H9 (cell line): ENCODE data around the gene PPFIBP2. TPM values are rescaled to one million over a fixed set of nuclear protein-coding genes. Genes with fewer than 3 reads are reported as not detected.

Source experiments
- DNase-seq: peaks from one replicate; pipeline ENCODE4 v3.0.0-alpha.2; 2017
- H2AFZ ChIP-seq: one replicate; pipeline ENCODE4 v1.6.1; 2013; ENCODE audit warnings: mild to moderate bottlenecking, low read length, control low read depth, moderate library complexity
- H2AK5ac ChIP-seq: 2 replicates; pipeline ENCODE4 v1.6.1; 2013; ENCODE audit warnings: low read length, control low read depth, mixed read lengths; ENCODE audit not compliant: insufficient read length
- H2BK120ac ChIP-seq: one replicate; pipeline ENCODE4 v1.6.1; 2013; ENCODE audit warnings: low read depth, mild to moderate bottlenecking, low read length, control low read depth, inconsistent platforms; ENCODE audit not compliant: poor library complexity, severe bottlenecking
- H2BK12ac ChIP-seq: 2 replicates; pipeline ENCODE4 v1.6.1; 2013; ENCODE audit warnings: low read length, control low read depth, mixed read lengths, low read depth; ENCODE audit not compliant: insufficient read length
- H2BK15ac ChIP-seq: 2 replicates; pipeline ENCODE4 v1.6.1; 2013; ENCODE audit warnings: low read depth, low read length, control low read depth
- H2BK20ac ChIP-seq: one replicate; pipeline ENCODE4 v1.6.1; 2013; ENCODE audit warnings: low read depth, mild to moderate bottlenecking, low read length, control low read depth, inconsistent platforms; ENCODE audit not compliant: poor library complexity, severe bottlenecking
- H2BK5ac ChIP-seq: 2 replicates; pipeline ENCODE4 v1.6.1; 2013; ENCODE audit warnings: low read length, control low read depth, mixed read lengths; ENCODE audit not compliant: insufficient read length
- H3K14ac ChIP-seq: 2 replicates; pipeline ENCODE4 v1.6.1; 2013; ENCODE audit warnings: low read length, control low read depth; ENCODE audit not compliant: insufficient read depth
- H3K18ac ChIP-seq: 2 replicates; pipeline ENCODE4 v1.6.1; 2013; ENCODE audit warnings: low read depth, mild to moderate bottlenecking, mixed read lengths, low read length, control low read depth; ENCODE audit not compliant: insufficient read length
- H3K23ac ChIP-seq: 2 replicates; pipeline ENCODE4 v1.6.1; 2013; ENCODE audit warnings: low read length, control low read depth, mixed read lengths, low read depth; ENCODE audit not compliant: insufficient read length
- H3K23me2 ChIP-seq: 2 replicates; pipeline ENCODE4 v1.6.1; 2013; ENCODE audit warnings: low read depth, mild to moderate bottlenecking, mixed read lengths, low read length, control low read depth; ENCODE audit not compliant: insufficient read length, poor library complexity, severe bottlenecking
- H3K27ac ChIP-seq: 2 replicates; pipeline ENCODE4 v1.5.1; 2013; ENCODE audit warnings: low read length, control low read depth, mixed read lengths, low read depth; ENCODE audit not compliant: insufficient read length
- H3K27me3 ChIP-seq: 2 replicates; pipeline ENCODE4 v1.6.1; 2013; ENCODE audit warnings: low read length, control low read depth, inconsistent platforms; ENCODE audit not compliant: insufficient read depth
- H3K4ac ChIP-seq: 2 replicates; pipeline ENCODE4 v1.6.1; 2013; ENCODE audit warnings: low read depth, mild to moderate bottlenecking, control low read depth, inconsistent platforms, low read length, moderate library complexity
- H3K4me1 ChIP-seq: 2 replicates; pipeline ENCODE4 v1.6.1; 2013; ENCODE audit warnings: low read length, control low read depth, inconsistent platforms; ENCODE audit not compliant: insufficient read depth
- H3K4me2 ChIP-seq: 2 replicates; pipeline ENCODE4 v1.6.1; 2013; ENCODE audit warnings: low read length, control low read depth, mixed read lengths; ENCODE audit not compliant: insufficient read length, insufficient read depth
- H3K56ac ChIP-seq: 2 replicates; pipeline ENCODE4 v1.6.1; 2013; ENCODE audit warnings: low read depth, mild to moderate bottlenecking, mixed read lengths, low read length, control low read depth; ENCODE audit not compliant: insufficient read length
- H3K79me1 ChIP-seq: 2 replicates; pipeline ENCODE4 v1.6.1; 2013; ENCODE audit warnings: low read depth, mild to moderate bottlenecking, moderate library complexity, low read length, control low read depth, inconsistent platforms; ENCODE audit not compliant: insufficient read depth, poor library complexity, severe bottlenecking
- H3K79me2 ChIP-seq: 2 replicates; pipeline ENCODE4 v1.6.1; 2013; ENCODE audit warnings: low read length, control low read depth, inconsistent platforms; ENCODE audit not compliant: insufficient read depth
- H3K9ac ChIP-seq: 2 replicates; pipeline ENCODE4 v1.6.1; 2013; ENCODE audit warnings: low read length, control low read depth, mixed read lengths; ENCODE audit not compliant: insufficient read length; ENCODE audit errors: extremely low read depth
- H3K9me3 ChIP-seq: one replicate; pipeline ENCODE4 v1.6.1; 2013; ENCODE audit warnings: low read depth, low read length, inconsistent platforms; ENCODE audit not compliant: control insufficient read depth
- H3T11ph ChIP-seq: one replicate; pipeline ENCODE4 v1.6.1; 2013; ENCODE audit warnings: mild to moderate bottlenecking, low read length, control low read depth, inconsistent platforms
- H4K20me1 ChIP-seq: one replicate; pipeline ENCODE4 v1.6.1; 2013; ENCODE audit not compliant: control insufficient read depth, insufficient read length, insufficient read depth
- H4K5ac ChIP-seq: 2 replicates; pipeline ENCODE4 v1.6.1; 2013; ENCODE audit warnings: low read depth, mild to moderate bottlenecking, mixed read lengths, low read length, control low read depth; ENCODE audit not compliant: insufficient read length
- H4K8ac ChIP-seq: replicated peaks from 2 replicates; pipeline ENCODE4 v1.6.1; 2013; ENCODE audit warnings: low read length, control low read depth, mixed read lengths, low read depth; ENCODE audit not compliant: insufficient read length
- H4K91ac ChIP-seq: 2 replicates; pipeline ENCODE4 v1.6.1; 2013; ENCODE audit warnings: low read depth, mild to moderate bottlenecking, moderate library complexity, mixed read lengths, low read length, control low read depth; ENCODE audit not compliant: insufficient read length
- H3K27ac Mint-ChIP-seq, 3 experiments: 2 replicates in 2 of 3; 3 replicates in 1 of 3; pipeline ENCODE4 v1.8.0; 2020 to 2021; ENCODE audit warnings: mixed read lengths in 3 of 3, mild to moderate bottlenecking in 1 of 3, moderate library complexity in 1 of 3
- H3K27me3 Mint-ChIP-seq: 2 replicates; pipeline ENCODE4 v1.8.0; 2021; ENCODE audit warnings: low read depth, mild to moderate bottlenecking, moderate library complexity, mixed read lengths
- H3K36me3 Mint-ChIP-seq, 3 experiments: 2 replicates in 2 of 3; 3 replicates in 1 of 3; pipeline ENCODE4 v1.8.0; 2020 to 2021; ENCODE audit warnings: low read depth in 3 of 3, mixed read lengths in 3 of 3; ENCODE audit not compliant: insufficient read depth in 1 of 3
- H3K4me1 Mint-ChIP-seq, 2 experiments: 2 replicates each; pipeline ENCODE4 v1.8.0; 2020; ENCODE audit warnings: mixed read lengths in 2 of 2
- H3K4me3 Mint-ChIP-seq, 2 experiments: 2 replicates in 1 of 2; 3 replicates in 1 of 2; pipeline ENCODE4 v1.8.0; 2020 to 2021; ENCODE audit warnings: mild to moderate bottlenecking in 2 of 2, mixed read lengths in 2 of 2, moderate library complexity in 1 of 2
- H3K9me3 Mint-ChIP-seq, 2 experiments: 2 replicates in 1 of 2; 3 replicates in 1 of 2; pipeline ENCODE4 v1.8.0; 2020; ENCODE audit warnings: mild to moderate bottlenecking in 2 of 2, mixed read lengths in 2 of 2, moderate library complexity in 1 of 2
- WGBS: extraction: QIAGEN DNeasy Blood & Tissue Kit; methylation state at CpG from one replicate; pipeline ENCODE4 v1.1.7; 2013; ENCODE audit warnings: missing lambda C conversion rate, low lambda C conversion rate, mixed read lengths; ENCODE audit not compliant: insufficient read length; ENCODE audit errors: extremely low coverage; 5-methylcytosine and 5-hydroxymethylcytosine counted together
- total RNA-seq: library from RNA; stranded (reverse); gene quantifications from 2 replicates; pipeline ENCODE4 v1.2.1, GENCODE V29; 2021
- TF ChIP-seq, protein P1 (sequence below): fragments of 200-600 bp; sonication (generic); conservative IDR thresholded peaks from 3 replicates; pipeline ENCODE4 v1.8.0; 2021; ENCODE audit warnings: antibody characterized with exemption, mild to moderate bottlenecking

The PPFIBP2 gene
- total RNA-seq, 1 experiment from 2014 or later = 8.3 TPM

DNA sequence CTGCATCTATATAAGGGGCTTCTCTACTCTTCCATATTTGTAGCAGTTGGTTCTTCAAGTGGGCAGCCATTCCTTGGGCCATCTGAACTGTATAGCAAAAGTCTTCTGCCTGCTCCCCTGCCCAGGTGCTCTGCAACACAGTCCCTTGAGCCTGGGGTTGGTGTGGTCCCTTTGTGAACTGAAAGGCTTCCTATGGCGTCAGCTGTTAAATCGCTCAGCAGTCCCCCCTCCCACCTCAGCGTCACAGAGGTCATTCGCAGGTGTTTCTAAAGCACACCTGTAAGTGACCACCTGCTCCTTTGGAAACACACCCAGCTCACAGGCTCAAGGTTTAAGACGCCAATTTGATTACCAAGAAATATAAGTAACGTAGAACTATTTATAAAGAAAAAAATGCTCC, 122.6 kb downstream of the PPFIBP2 start:
- no peaks in the 10 kb centered on the region for H3K23me2 ChIP-seq
- no peak overlapping the region for H2AK5ac ChIP-seq
- H3K56ac ChIP-seq = no peak overlapping the region
- H4K20me1 ChIP-seq = no peaks in the 10 kb centered on the region
- no peaks in the 10 kb centered on the region for H3K4me1 ChIP-seq
- no peak overlapping the region for H3K18ac ChIP-seq
- no peak overlapping the region for H4K8ac ChIP-seq
- H3K14ac ChIP-seq = no peak overlapping the region
- H3K79me1 ChIP-seq = no peaks in the 10 kb centered on the region
- no CpG with 5 or more reads among the region's 6 CpGs for WGBS
- no peak for DNase-seq
- H3K27me3 Mint-ChIP-seq = no peaks in the 10 kb centered on the region
- no peak overlapping the region for H3K4me3 Mint-ChIP-seq
- H3K4ac ChIP-seq = no peak overlapping the region
- H2BK20ac ChIP-seq = no peak overlapping the region
- H3K79me2 ChIP-seq = no peaks in the 10 kb centered on the region
- no peak overlapping the region for H3K27ac Mint-ChIP-seq
- H3K27ac ChIP-seq = no peak overlapping the region
- TF ChIP-seq, protein P1, sequence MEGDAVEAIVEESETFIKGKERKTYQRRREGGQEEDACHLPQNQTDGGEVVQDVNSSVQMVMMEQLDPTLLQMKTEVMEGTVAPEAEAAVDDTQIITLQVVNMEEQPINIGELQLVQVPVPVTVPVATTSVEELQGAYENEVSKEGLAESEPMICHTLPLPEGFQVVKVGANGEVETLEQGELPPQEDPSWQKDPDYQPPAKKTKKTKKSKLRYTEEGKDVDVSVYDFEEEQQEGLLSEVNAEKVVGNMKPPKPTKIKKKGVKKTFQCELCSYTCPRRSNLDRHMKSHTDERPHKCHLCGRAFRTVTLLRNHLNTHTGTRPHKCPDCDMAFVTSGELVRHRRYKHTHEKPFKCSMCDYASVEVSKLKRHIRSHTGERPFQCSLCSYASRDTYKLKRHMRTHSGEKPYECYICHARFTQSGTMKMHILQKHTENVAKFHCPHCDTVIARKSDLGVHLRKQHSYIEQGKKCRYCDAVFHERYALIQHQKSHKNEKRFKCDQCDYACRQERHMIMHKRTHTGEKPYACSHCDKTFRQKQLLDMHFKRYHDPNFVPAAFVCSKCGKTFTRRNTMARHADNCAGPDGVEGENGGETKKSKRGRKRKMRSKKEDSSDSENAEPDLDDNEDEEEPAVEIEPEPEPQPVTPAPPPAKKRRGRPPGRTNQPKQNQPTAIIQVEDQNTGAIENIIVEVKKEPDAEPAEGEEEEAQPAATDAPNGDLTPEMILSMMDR = no peak
- no peak overlapping the region for H3K9ac ChIP-seq
- H2BK15ac ChIP-seq = no peak overlapping the region
- no peak overlapping the region for H2AFZ ChIP-seq
- no peak overlapping the region for H3T11ph ChIP-seq
- no peak overlapping the region for H4K91ac ChIP-seq
- no peaks in the 10 kb centered on the region for H3K27me3 ChIP-seq
- no peak overlapping the region for H2BK5ac ChIP-seq
- no peak overlapping the region for H4K5ac ChIP-seq
- H3K23ac ChIP-seq = no peak overlapping the region
- no peak overlapping the region for H3K4me2 ChIP-seq
- no peak overlapping the region for H2BK120ac ChIP-seq
- H3K9me3 ChIP-seq = no peaks in the 10 kb centered on the region
- no peak overlapping the region for H2BK12ac ChIP-seq
- H3K9me3 Mint-ChIP-seq = no peaks in the 10 kb centered on the region
- H3K4me1 Mint-ChIP-seq = peaks cover 29 to 33% of the 10 kb centered on the region in 2 experiments
- peaks cover 0 to 20% (median 7%) of the 10 kb centered on the region in 3 experiments; a peak in 5 of 7 replicates for H3K36me3 Mint-ChIP-seq
